Stomach (tissue), 9 donors: Measurements from ENCODE around the gene STEAP4. TPM values are rescaled to one million over a fixed set of nuclear protein-coding genes. Genes with fewer than 3 reads are reported as not detected.

ENCODE experiments used
- DNase-seq, 2 donors: peaks; one replicate each; pipeline versions ENCODE4 v3.0.0 to v3.0.0-alpha.2; 2013 to 2019
- H3K27ac ChIP-seq, 5 donors: fragments of 200-600 bp in 4 of 5; sonication (generic) in 4 of 5; one replicate each; pipeline ENCODE4 v1.5.1; 2013 to 2019; ENCODE audit warnings: mild to moderate bottlenecking in 1 of 5, moderate library complexity in 1 of 5
- H3K27me3 ChIP-seq, 3 donors: fragments of 200-600 bp; sonication (generic); one replicate each; pipeline ENCODE4 v1.5.1; 2017 to 2019; ENCODE audit warnings: mixed run types in 1 of 3
- H3K36me3 ChIP-seq, 4 donors: fragments of 200-600 bp; sonication (generic); 1 replicate in 3 of 4; 2 replicates in 1 of 4; pipeline ENCODE4 v1.5.1; 2016 to 2019
- H3K4me1 ChIP-seq, 4 donors: fragments of 200-600 bp; sonication (generic); one replicate each; pipeline ENCODE4 v1.5.1; 2016 to 2019
- H3K4me3 ChIP-seq, 4 donors: fragments of 200-600 bp; sonication (generic) in 3 of 4; one replicate each; pipeline ENCODE4 v1.5.1; 2016 to 2019; ENCODE audit warnings: mild to moderate bottlenecking in 1 of 4
- H3K9me3 ChIP-seq, 4 donors: fragments of 200-600 bp; sonication (generic); one replicate each; pipeline ENCODE4 v1.5.1; 2016 to 2019
- CTCF ChIP-seq, 7 experiments: fragments of 450-650 bp in 4 of 7; fragments of 200-600 bp in 3 of 7; sonication (generic) in 3 of 7; IDR thresholded peaks; one replicate each; pipeline ENCODE4 v1.5.1; 2016 to 2019; ENCODE audit warnings: antibody characterized with exemption in 7 of 7, control low read depth in 2 of 7, mild to moderate bottlenecking in 1 of 7
- EP300 ChIP-seq: sonication (generic); formaldehyde crosslinking; IDR thresholded peaks from one replicate; pipeline ENCODE4 v1.6.1; 2017; ENCODE audit warnings: antibody characterized with exemption
- POLR2A ChIP-seq, 4 donors: fragments of 450-650 bp; IDR thresholded peaks; one replicate each; pipeline ENCODE4 v1.6.1; 2016; ENCODE audit warnings: antibody characterized with exemption in 4 of 4, control low read depth in 2 of 4, mild to moderate bottlenecking in 1 of 4, moderate library complexity in 1 of 4
- POLR2AphosphoS5 ChIP-seq, 3 donors: sonication (generic); formaldehyde crosslinking; IDR thresholded peaks; one replicate each; pipeline ENCODE4 v1.6.1; 2016; ENCODE audit warnings: antibody characterized with exemption in 3 of 3
- WGBS, 5 donors: extraction: QIAGEN DNeasy Blood & Tissue Kit in 3 of 5; methylation state at CpG; one replicate each; pipeline versions ENCODE4 v1.1.5 to v1.1.7; 2013 to 2018; 5-methylcytosine and 5-hydroxymethylcytosine counted together
- intact Hi-C: fragments of 100-400 bp; cut with DNase I; formaldehyde crosslinking; loops from one replicate; pipeline ENCODE4 v1.15.1; 2023; ENCODE audit warnings: low total_unique reads
- polyA plus RNA-seq, 3 donors: library from polyadenylated mRNA; stranded (reverse); fragments of 200-250 nt; gene quantifications; one replicate each; pipeline ENCODE4 v1.2.3, GENCODE V29; 2013
- total RNA-seq, 5 donors: library from RNA; depleted of rRNA; stranded (reverse); fragments of >200 nt; gene quantifications; one replicate each; pipeline versions ENCODE4 v1.1.0 to v1.2.3, GENCODE V29; 2014 to 2016
- donor health status: healthy with polysubstance abuse.
- donor health status: Bipolar disorder and iron deficiency.
- donor health status: healthy.

Gene STEAP4
- total and polyA plus RNA-seq, 8 donors: 1.5 to 14.5 (median 2.4) TPM

- intact Hi-C loops: no loop called here
- no peaks in the 10 kb centered on the region for H3K36me3 ChIP-seq
- TF ChIP-seq EP300: no peak
- TF ChIP-seq POLR2AphosphoS5 (IDR thresholded peaks at IDR 0.05): no peak
- no peak for TF ChIP-seq CTCF (IDR thresholded peaks at IDR 0.05)
- TF ChIP-seq POLR2A (IDR thresholded peaks at IDR 0.05): no peak
- H3K27ac ChIP-seq: no peak overlapping the region
- no peaks in the 10 kb centered on the region for H3K27me3 ChIP-seq
- no peak for DNase-seq
- H3K4me3 ChIP-seq: no peak overlapping the region
- H3K4me1 ChIP-seq: peaks cover 0 to 5% (median 0%) of the 10 kb centered on the region in 4 donors
- H3K9me3 ChIP-seq: no peaks in the 10 kb centered on the region
- 87 to 94% (median 91%) methylated on average over 1 of the region's 1 CpG for WGBS, 5 donors
These were observed 66.8 kb downstream of the STEAP4 start for GRCh38 chr7:88239852-88240251.

- H3K9me3 ChIP-seq: no peaks in the 10 kb centered on the region
- H3K27ac ChIP-seq: no peak overlapping the region
- no peaks in the 10 kb centered on the region for H3K27me3 ChIP-seq
- H3K36me3 ChIP-seq: no peaks in the 10 kb centered on the region
- DNase-seq: peak in 1 of 2 donors; percentile 21
- H3K4me3 ChIP-seq: no peak overlapping the region
- TF ChIP-seq POLR2AphosphoS5 (IDR thresholded peaks at IDR 0.05) (no peak), POLR2A (IDR thresholded peaks at IDR 0.05) (no peak), EP300 (no peak), CTCF (IDR thresholded peaks at IDR 0.05) (no peak)
- intact Hi-C loops: no loop called here
- H3K4me1 ChIP-seq: no peaks in the 10 kb centered on the region
These were observed 72.9 kb downstream of the STEAP4 start for GRCh38 chr7:88233828-88234227.

GRCh38 chr7:88230646-88231045 is 76.0 kb downstream of the STEAP4 start:
- no peak for DNase-seq
- no peak overlapping the region for H3K4me3 ChIP-seq
- intact Hi-C loops: no loop called here
- H3K27me3 ChIP-seq: no peaks in the 10 kb centered on the region
- H3K9me3 ChIP-seq: no peaks in the 10 kb centered on the region
- TF ChIP-seq CTCF (IDR thresholded peaks at IDR 0.05) (no peak), EP300 (no peak), POLR2AphosphoS5 (IDR thresholded peaks at IDR 0.05) (no peak)
- H3K4me1 ChIP-seq: peaks cover 0 to 11% (median 7%) of the 10 kb centered on the region in 4 donors
- 70 to 79% (median 75%) methylated on average over 5 of the region's 5 CpGs for WGBS, 5 donors
- H3K27ac ChIP-seq: no peak overlapping the region
- H3K36me3 ChIP-seq: no peaks in the 10 kb centered on the region

- Histone ChIP-seq H3K9me3 (no peaks in the 10 kb centered on the region), H3K27me3 (no peaks in the 10 kb centered on the region), H3K36me3 (no peaks in the 10 kb centered on the region), H3K4me1 (peaks cover 0 to 23% (median 8%) of the 10 kb centered on the region in 4 donors), H3K4me3 (no peak overlapping the region), H3K27ac (no peak overlapping the region)
- WGBS, 5 donors: 79 to 94% (median 84%) methylated on average over 4 of the region's 4 CpGs
- intact Hi-C loops: no loop called here
- peak in 1 of 2 donors; percentile 28 for DNase-seq
- TF ChIP-seq CTCF (IDR thresholded peaks at IDR 0.05) (no peak), POLR2AphosphoS5 (IDR thresholded peaks at IDR 0.05) (no peak), EP300 (no peak), POLR2A (IDR thresholded peaks at IDR 0.05) (no peak)
These were observed 77.2 kb downstream of the STEAP4 start for GRCh38 chr7:88229302-88229995.
